Activated naive CD4-positive, alpha-beta T cell treated with anti-CD3 and anti-CD28 coated beads, Interleukin-2, amount 50 U/mL, for 24 hours (primary cell): ENCODE measurements around the gene DNAJC11.
"Not testable (repeated sequence)": the region's sequence is repeated elsewhere in the genome, so short reads cannot be mapped to it uniquely, and the experiment has no call there.

Source experiments
- H3K27ac Mint-ChIP-seq: one replicate; pipeline ENCODE4 v1.8.0; 2021; ENCODE audit warnings: mild to moderate bottlenecking, mixed read lengths
- H3K27me3 Mint-ChIP-seq: one replicate; pipeline ENCODE4 v1.8.0; 2021; ENCODE audit warnings: mixed read lengths
- H3K36me3 Mint-ChIP-seq: one replicate; pipeline ENCODE4 v1.8.0; 2021; ENCODE audit warnings: mixed read lengths
- H3K4me1 Mint-ChIP-seq: one replicate; pipeline ENCODE4 v1.8.0; 2021; ENCODE audit warnings: mixed read lengths
- H3K4me3 Mint-ChIP-seq: one replicate; pipeline ENCODE4 v1.8.0; 2021; ENCODE audit warnings: mild to moderate bottlenecking, mixed read lengths
- H3K9me3 Mint-ChIP-seq: one replicate; pipeline ENCODE4 v1.8.0; 2021; ENCODE audit warnings: mixed read lengths

Gene DNAJC11

GRCh38 chr1:6646499-6647148 lies 55.0 kb downstream of the DNAJC11 start:
- Mint-ChIP-seq H3K9me3 (no peaks in the 10 kb centered on the region), H3K36me3 (peaks cover 8% of the 10 kb centered on the region), H3K27me3 (no peaks in the 10 kb centered on the region), H3K4me3 (no peak overlapping the region), H3K4me1 (peaks cover 4% of the 10 kb centered on the region), H3K27ac (no peak overlapping the region)

- Mint-ChIP-seq H3K27ac (no peak overlapping the region), H3K4me3 (no peak overlapping the region), H3K27me3 (no peaks in the 10 kb centered on the region), H3K9me3 (no peaks in the 10 kb centered on the region), H3K36me3 (peaks cover 8% of the 10 kb centered on the region), H3K4me1 (peaks cover 4% of the 10 kb centered on the region)
These were observed 56.6 kb downstream of the DNAJC11 start for GRCh38 chr1:6645018-6645417.

- H3K4me1 Mint-ChIP-seq, H3K27ac Mint-ChIP-seq, H3K4me3 Mint-ChIP-seq, H3K9me3 Mint-ChIP-seq, H3K27me3 Mint-ChIP-seq: not testable (repeated sequence)
- peaks cover 10% of the 10 kb centered on the region for H3K36me3 Mint-ChIP-seq
These were observed 60.7 kb downstream of the DNAJC11 start for GRCh38 chr1:6640867-6641266.

- H3K4me3 Mint-ChIP-seq: no peak overlapping the region
- no peaks in the 10 kb centered on the region for H3K4me1 Mint-ChIP-seq
- no peaks in the 10 kb centered on the region for H3K27me3 Mint-ChIP-seq
- no peaks in the 10 kb centered on the region for H3K9me3 Mint-ChIP-seq
- no peak overlapping the region for H3K27ac Mint-ChIP-seq
- H3K36me3 Mint-ChIP-seq: peaks cover 10% of the 10 kb centered on the region
These were observed 63.4 kb downstream of the DNAJC11 start for GRCh38 chr1:6638226-6638625.

GRCh38 chr1:6637770-6638169 lies 63.8 kb downstream of the DNAJC11 start:
- Mint-ChIP-seq H3K36me3 (peaks cover 8% of the 10 kb centered on the region), H3K4me3 (no peak overlapping the region), H3K27me3 (no peaks in the 10 kb centered on the region), H3K4me1 (no peaks in the 10 kb centered on the region), H3K9me3 (no peaks in the 10 kb centered on the region), H3K27ac (no peak overlapping the region)

GRCh38 chr1:6636778-6637177 lies 64.8 kb downstream of the DNAJC11 start:
- not testable (repeated sequence) for H3K27ac Mint-ChIP-seq, H3K4me1 Mint-ChIP-seq, H3K36me3 Mint-ChIP-seq, H3K27me3 Mint-ChIP-seq, H3K9me3 Mint-ChIP-seq, H3K4me3 Mint-ChIP-seq

- Mint-ChIP-seq H3K27me3 (no peaks in the 10 kb centered on the region), H3K36me3 (peaks cover 2% of the 10 kb centered on the region), H3K27ac (no peak overlapping the region), H3K4me3 (no peak overlapping the region), H3K4me1 (no peaks in the 10 kb centered on the region), H3K9me3 (no peaks in the 10 kb centered on the region)
These were observed 65.5 kb downstream of the DNAJC11 start for GRCh38 chr1:6635910-6636760.

- H3K4me1 Mint-ChIP-seq: no peaks in the 10 kb centered on the region
- no peak overlapping the region for H3K27ac Mint-ChIP-seq
- H3K27me3 Mint-ChIP-seq: no peaks in the 10 kb centered on the region
- no peak overlapping the region for H3K4me3 Mint-ChIP-seq
- H3K36me3 Mint-ChIP-seq: peaks cover 2% of the 10 kb centered on the region
- H3K9me3 Mint-ChIP-seq: no peaks in the 10 kb centered on the region
These were observed 66.3 kb downstream of the DNAJC11 start for GRCh38 chr1:6635161-6635909.

GRCh38 chr1:6634371-6635052 lies 67.1 kb downstream of the DNAJC11 start:
- Mint-ChIP-seq H3K4me1 (peaks cover 4% of the 10 kb centered on the region), H3K27ac (no peak overlapping the region), H3K4me3 (no peak overlapping the region), H3K27me3 (no peaks in the 10 kb centered on the region), H3K36me3 (no peaks in the 10 kb centered on the region), H3K9me3 (no peaks in the 10 kb centered on the region)

- H3K4me1 Mint-ChIP-seq: peaks cover 10% of the 10 kb centered on the region
- no peak overlapping the region for H3K4me3 Mint-ChIP-seq
- no peaks in the 10 kb centered on the region for H3K27me3 Mint-ChIP-seq
- H3K9me3 Mint-ChIP-seq: no peaks in the 10 kb centered on the region
- peaks cover 1% of the 10 kb centered on the region for H3K36me3 Mint-ChIP-seq
- H3K27ac Mint-ChIP-seq: peak overlapping the region; percentile 30
These were observed 68.8 kb downstream of the DNAJC11 start for GRCh38 chr1:6632588-6633514.

GRCh38 chr1:6631058-6631457 lies 70.6 kb downstream of the DNAJC11 start:
- H3K27ac Mint-ChIP-seq: no peak overlapping the region
- peaks cover 5% of the 10 kb centered on the region for H3K36me3 Mint-ChIP-seq
- H3K4me1 Mint-ChIP-seq: peaks cover 28% of the 10 kb centered on the region
- H3K4me3 Mint-ChIP-seq: no peak overlapping the region
- no peaks in the 10 kb centered on the region for H3K9me3 Mint-ChIP-seq
- H3K27me3 Mint-ChIP-seq: no peaks in the 10 kb centered on the region

GRCh38 chr1:6630027-6630426 lies 71.6 kb downstream of the DNAJC11 start:
- Mint-ChIP-seq H3K27me3 (no peaks in the 10 kb centered on the region), H3K4me1 (peaks cover 31% of the 10 kb centered on the region), H3K36me3 (peaks cover 5% of the 10 kb centered on the region), H3K9me3 (no peaks in the 10 kb centered on the region), H3K4me3 (no peak overlapping the region), H3K27ac (no peak overlapping the region)

GRCh38 chr1:6628971-6629479 lies 72.6 kb downstream of the DNAJC11 start:
- Mint-ChIP-seq H3K27me3 (no peaks in the 10 kb centered on the region), H3K27ac (peak overlapping the region; percentile 49), H3K4me3 (no peak overlapping the region), H3K36me3 (peaks cover 5% of the 10 kb centered on the region), H3K4me1 (peaks cover 35% of the 10 kb centered on the region), H3K9me3 (no peaks in the 10 kb centered on the region)

GRCh38 chr1:6627841-6628545 lies 73.6 kb downstream of the DNAJC11 start:
- peaks cover 35% of the 10 kb centered on the region for H3K4me1 Mint-ChIP-seq
- peaks cover 5% of the 10 kb centered on the region for H3K36me3 Mint-ChIP-seq
- H3K27me3 Mint-ChIP-seq: no peaks in the 10 kb centered on the region
- peak overlapping the region; percentile 94 for H3K4me3 Mint-ChIP-seq
- no peak overlapping the region for H3K27ac Mint-ChIP-seq
- no peaks in the 10 kb centered on the region for H3K9me3 Mint-ChIP-seq
